Measurements from ENCODE around the gene CBX5.

The CBX5 gene

GRCh38 chr12:54306925-54307741, 27.2 kb upstream of the CBX5 start:
- no peak overlapping the region for H3K4me3 ChIP-seq (replicated peaks; ENCODE audit: low read depth, low read length)
- TF ChIP-seq CTCF (IDR thresholded peaks at IDR 0.05; ENCODE audit: low read length, missing control alignments): no peak
- peak; percentile 82 for DNase-seq (ENCODE audit: low read depth)

GRCh38 chr12:54304187-54304810, 24.4 kb upstream of the CBX5 start:
- H3K4me3 ChIP-seq (replicated peaks; ENCODE audit: low read depth, low read length): no peak overlapping the region
- no peak for TF ChIP-seq CTCF (IDR thresholded peaks at IDR 0.05; ENCODE audit: low read length, missing control alignments)
- DNase-seq (ENCODE audit: low read depth): peak; percentile 74

- TF ChIP-seq CTCF (IDR thresholded peaks at IDR 0.05; ENCODE audit: low read length, missing control alignments): no peak
- no peak for DNase-seq (ENCODE audit: low read depth)
- H3K4me3 ChIP-seq (replicated peaks; ENCODE audit: low read depth, low read length): no peak overlapping the region
Observed at GRCh38 chr12:54303640-54304039, 23.7 kb upstream of the CBX5 start.

- DNase-seq (ENCODE audit: low read depth): no peak
- no peak overlapping the region for H3K4me3 ChIP-seq (replicated peaks; ENCODE audit: low read depth, low read length)
- TF ChIP-seq CTCF (IDR thresholded peaks at IDR 0.05; ENCODE audit: low read length, missing control alignments): no peak
Observed at GRCh38 chr12:54301428-54302048, 21.6 kb upstream of the CBX5 start.

- DNase-seq (ENCODE audit: low read depth): peak; percentile 61
- peak; percentile 11 for TF ChIP-seq CTCF (IDR thresholded peaks at IDR 0.05; ENCODE audit: low read length, missing control alignments)
- H3K4me3 ChIP-seq (replicated peaks; ENCODE audit: low read depth, low read length): peak within 1 kb of the TSS; percentile 37
Observed at GRCh38 chr12:54300732-54301427, 21.0 kb upstream of the CBX5 start, which contains the start of gene NFE2. Gene NFE2, minus strand, starts transcription at chr12:54301015. Its CDS starts 5,767 bp downstream, at chr12:54295248.

- TF ChIP-seq CTCF (IDR thresholded peaks at IDR 0.05; ENCODE audit: low read length, missing control alignments): no peak
- peak overlapping the region; percentile 37 for H3K4me3 ChIP-seq (replicated peaks; ENCODE audit: low read depth, low read length)
- no peak for DNase-seq (ENCODE audit: low read depth)
Observed at GRCh38 chr12:54300225-54300731, 20.4 kb upstream of the CBX5 start.

All from fibroblast of pulmonary artery (primary cell).